Measurements from ENCODE around the gene GALNT9. TPM values are rescaled to one million over a fixed set of nuclear protein-coding genes. Genes with fewer than 3 reads are reported as not detected.
A peak's percentile ranks its signal among the peaks of the same experiment; 100 is the strongest.

The GALNT9 gene
- total RNA-seq, 1 donor from 2014 or later = not detected

GRCh38 chr12:132374612-132375445 lies 45.4 kb upstream of the GALNT9 start:
- no peaks in the 10 kb centered on the region for H3K4me1 ChIP-seq
- H3K9me3 ChIP-seq (replicated peaks) = peaks cover 14% of the 10 kb centered on the region
- H3K27ac ChIP-seq (replicated peaks) = no peak overlapping the region
- no peaks in the 10 kb centered on the region for H3K36me3 ChIP-seq
- peak; percentile 10 for DNase-seq
- intact Hi-C loops (cut with micrococcal nuclease) = no loop called here
- no peak overlapping the region for H3K4me3 ChIP-seq
- peaks cover 90% of the 10 kb centered on the region for H3K27me3 ChIP-seq (ENCODE audit: low read depth)
- no peak for TF ChIP-seq CTCF (IDR thresholded peaks at IDR 0.05; ENCODE audit: borderline replicate concordance)

- no peak overlapping the region for H3K27ac ChIP-seq (replicated peaks)
- H3K9me3 ChIP-seq (replicated peaks) = peaks cover 14% of the 10 kb centered on the region
- intact Hi-C loops (cut with micrococcal nuclease) = no loop called here
- peak; percentile 1 for DNase-seq
- no peaks in the 10 kb centered on the region for H3K36me3 ChIP-seq
- H3K4me1 ChIP-seq = no peaks in the 10 kb centered on the region
- H3K27me3 ChIP-seq (ENCODE audit: low read depth) = peaks cover 90% of the 10 kb centered on the region
- no peak overlapping the region for H3K4me3 ChIP-seq
- no peak for TF ChIP-seq CTCF (IDR thresholded peaks at IDR 0.05; ENCODE audit: borderline replicate concordance)
Observed at GRCh38 chr12:132373901-132374611, 44.7 kb upstream of the GALNT9 start.

- Histone ChIP-seq H3K36me3 (no peaks in the 10 kb centered on the region), H3K27me3 (ENCODE audit: low read depth) (peaks cover 69% of the 10 kb centered on the region), H3K4me3 (no peak overlapping the region), H3K4me1 (no peaks in the 10 kb centered on the region), H3K9me3 (replicated peaks) (peaks cover 19% of the 10 kb centered on the region), H3K27ac (replicated peaks) (no peak overlapping the region)
- no peak for DNase-seq
- intact Hi-C loops (cut with micrococcal nuclease) = no loop called here
- no peak for TF ChIP-seq CTCF (IDR thresholded peaks at IDR 0.05; ENCODE audit: borderline replicate concordance)
Observed at GRCh38 chr12:132367852-132368251, 38.5 kb upstream of the GALNT9 start.

- Histone ChIP-seq H3K4me1 (no peaks in the 10 kb centered on the region), H3K4me3 (no peak overlapping the region), H3K27me3 (ENCODE audit: low read depth) (peaks cover 63% of the 10 kb centered on the region), H3K36me3 (no peaks in the 10 kb centered on the region), H3K9me3 (replicated peaks) (peaks cover 19% of the 10 kb centered on the region), H3K27ac (replicated peaks) (no peak overlapping the region)
- DNase-seq = peak; percentile 11
- intact Hi-C loops (cut with micrococcal nuclease) = no loop called here
- TF ChIP-seq CTCF (IDR thresholded peaks at IDR 0.05; ENCODE audit: borderline replicate concordance) = no peak
Observed at GRCh38 chr12:132367071-132367851, 37.9 kb upstream of the GALNT9 start.

GRCh38 chr12:132366341-132366861 lies 37.0 kb upstream of the GALNT9 start:
- H3K36me3 ChIP-seq = no peaks in the 10 kb centered on the region
- H3K4me1 ChIP-seq = no peaks in the 10 kb centered on the region
- no peak for DNase-seq
- peaks cover 54% of the 10 kb centered on the region for H3K27me3 ChIP-seq (ENCODE audit: low read depth)
- no peak overlapping the region for H3K4me3 ChIP-seq
- H3K9me3 ChIP-seq (replicated peaks) = peaks cover 12% of the 10 kb centered on the region
- intact Hi-C loops (cut with micrococcal nuclease) = no loop called here
- no peak overlapping the region for H3K27ac ChIP-seq (replicated peaks)
- no peak for TF ChIP-seq CTCF (IDR thresholded peaks at IDR 0.05; ENCODE audit: borderline replicate concordance)

All from left ventricle myocardium inferior (tissue), 1 donor.